Gastroesophageal sphincter (tissue), 3 donors: ENCODE data around the gene HNF4A.

Source experiments
- EP300 ChIP-seq: sonication (generic); formaldehyde crosslinking; IDR thresholded peaks from one replicate; pipeline ENCODE4 v1.6.1; 2017; ENCODE audit warnings: antibody characterized with exemption, mild to moderate bottlenecking
- POLR2A ChIP-seq, 2 donors: fragments of 450-650 bp; IDR thresholded peaks; one replicate each; pipeline ENCODE4 v1.6.1; 2017; ENCODE audit warnings: antibody characterized with exemption in 2 of 2, mild to moderate bottlenecking in 2 of 2, moderate library complexity in 1 of 2
- POLR2AphosphoS5 ChIP-seq: sonication (generic); formaldehyde crosslinking; IDR thresholded peaks from one replicate; pipeline ENCODE4 v1.6.1; 2017; ENCODE audit warnings: antibody characterized with exemption
- TF ChIP-seq, protein P1 (sequence below), 4 experiments: fragments of 200-600 bp in 2 of 4; fragments of 450-650 bp in 2 of 4; sonication (generic) in 1 of 4; IDR thresholded peaks; one replicate each; pipeline ENCODE4 v1.5.1; 2017 to 2019; ENCODE audit warnings: antibody characterized with exemption in 4 of 4, mild to moderate bottlenecking in 2 of 4, moderate library complexity in 2 of 4

DNA sequence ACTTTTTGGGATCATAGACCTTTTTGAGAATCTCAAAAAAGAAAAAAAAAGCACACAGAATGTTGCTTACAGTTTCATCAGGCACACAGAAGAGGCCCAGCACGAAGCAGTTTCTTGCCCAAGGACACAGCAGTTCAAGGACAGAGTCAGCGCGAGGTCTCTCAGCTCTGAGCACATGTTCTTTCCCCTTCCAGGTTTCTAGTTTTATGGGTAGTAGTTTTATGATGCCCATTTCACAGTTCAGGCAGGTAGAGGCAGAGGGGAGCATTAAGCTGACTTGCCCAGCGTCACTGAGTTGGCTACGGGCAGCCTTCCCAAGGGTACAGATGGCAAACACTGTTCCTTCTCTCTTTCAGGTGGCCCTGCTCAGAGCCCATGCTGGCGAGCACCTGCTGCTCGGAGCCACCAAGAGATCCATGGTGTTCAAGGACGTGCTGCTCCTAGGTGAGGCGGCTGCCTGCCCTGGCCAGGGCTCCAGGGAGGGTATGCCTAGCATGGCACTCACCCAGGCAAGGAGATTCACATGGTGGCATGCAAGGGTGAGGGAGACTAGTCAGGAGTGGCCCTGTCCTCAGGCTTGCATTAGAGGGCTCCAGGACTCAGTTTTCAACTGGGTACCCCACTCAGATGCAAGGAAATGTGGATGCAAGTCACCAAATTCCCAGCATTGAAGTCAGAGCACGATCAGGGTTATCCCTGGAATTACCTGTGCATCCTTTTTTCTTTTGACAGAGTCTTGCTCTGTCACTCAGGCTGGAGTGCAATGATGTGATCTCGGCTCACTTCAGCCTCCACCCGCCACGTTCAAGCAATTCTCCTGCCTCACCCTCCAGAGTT lies 62.8 kb downstream of the HNF4A start:
- TF ChIP-seq POLR2A (IDR thresholded peaks at IDR 0.05) (no peak), POLR2AphosphoS5 (no peak), EP300 (no peak)
- TF ChIP-seq, protein P1, sequence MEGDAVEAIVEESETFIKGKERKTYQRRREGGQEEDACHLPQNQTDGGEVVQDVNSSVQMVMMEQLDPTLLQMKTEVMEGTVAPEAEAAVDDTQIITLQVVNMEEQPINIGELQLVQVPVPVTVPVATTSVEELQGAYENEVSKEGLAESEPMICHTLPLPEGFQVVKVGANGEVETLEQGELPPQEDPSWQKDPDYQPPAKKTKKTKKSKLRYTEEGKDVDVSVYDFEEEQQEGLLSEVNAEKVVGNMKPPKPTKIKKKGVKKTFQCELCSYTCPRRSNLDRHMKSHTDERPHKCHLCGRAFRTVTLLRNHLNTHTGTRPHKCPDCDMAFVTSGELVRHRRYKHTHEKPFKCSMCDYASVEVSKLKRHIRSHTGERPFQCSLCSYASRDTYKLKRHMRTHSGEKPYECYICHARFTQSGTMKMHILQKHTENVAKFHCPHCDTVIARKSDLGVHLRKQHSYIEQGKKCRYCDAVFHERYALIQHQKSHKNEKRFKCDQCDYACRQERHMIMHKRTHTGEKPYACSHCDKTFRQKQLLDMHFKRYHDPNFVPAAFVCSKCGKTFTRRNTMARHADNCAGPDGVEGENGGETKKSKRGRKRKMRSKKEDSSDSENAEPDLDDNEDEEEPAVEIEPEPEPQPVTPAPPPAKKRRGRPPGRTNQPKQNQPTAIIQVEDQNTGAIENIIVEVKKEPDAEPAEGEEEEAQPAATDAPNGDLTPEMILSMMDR (IDR thresholded peaks at IDR 0.05): no peak
